H1 (cell line): ENCODE results near the gene SMARCB1. TPM values are rescaled to one million over a fixed set of nuclear protein-coding genes. Genes with fewer than 3 reads are reported as not detected.

Source experiments
- CTCF ChIA-PET: fragments of 300-600 bp; sonication (Branson Sonifier 250); formaldehyde crosslinking; loops from one replicate; lab custom pipeline; 2021; ENCODE audit not compliant: partially characterized antibody; lab: Charles Lee
- POLR2A ChIA-PET: fragments of 300-600 bp; sonication (Branson Sonifier 250); formaldehyde crosslinking; loops from one replicate; lab custom pipeline; 2021; ENCODE audit warnings: inconsistent platforms; ENCODE audit not compliant: partially characterized antibody; lab: Charles Lee
- DNase-seq, 2 experiments: peaks; one replicate each; pipeline versions ENCODE4 v3.0.0 to v3.0.0-alpha.2; 2010 to 2022; ENCODE audit warnings: low spot score in 2 of 2, low read depth in 1 of 2, mixed read lengths in 1 of 2
- FAIRE-seq: peaks from 2 replicates; lab custom pipeline; 2011; peaks lifted over from hg19 to GRCh38; lab: Jason Lieb, UNC
- H2AFZ ChIP-seq: 2 replicates; pipeline ENCODE4 v1.8.1; 2012; ENCODE audit warnings: low read length, inconsistent platforms
- H2AK5ac ChIP-seq: 2 replicates; pipeline ENCODE4 v1.6.1; 2013; ENCODE audit warnings: low read depth, low read length
- H2BK120ac ChIP-seq: replicated peaks from 2 replicates; pipeline ENCODE3; 2013; ENCODE audit warnings: low read depth, low read length, inconsistent platforms
- H2BK12ac ChIP-seq: 2 replicates; pipeline ENCODE4 v1.6.1; 2013; ENCODE audit warnings: low read depth, low read length
- H2BK15ac ChIP-seq: 2 replicates; pipeline ENCODE4 v1.6.1; 2013; ENCODE audit warnings: low read length
- H2BK20ac ChIP-seq: 2 replicates; pipeline ENCODE4 v1.6.1; 2013; ENCODE audit warnings: low read length
- H2BK5ac ChIP-seq: 2 replicates; pipeline ENCODE4 v1.6.1; 2013; ENCODE audit warnings: low read depth, low read length
- H3K14ac ChIP-seq: 2 replicates; pipeline ENCODE4 v1.6.1; 2013; ENCODE audit warnings: inconsistent platforms; ENCODE audit not compliant: insufficient read length
- H3K18ac ChIP-seq: 2 replicates; pipeline ENCODE4 v1.6.1; 2013; ENCODE audit warnings: low read length; ENCODE audit errors: extremely low read depth
- H3K23ac ChIP-seq: 2 replicates; pipeline ENCODE4 v1.6.1; 2013; ENCODE audit warnings: inconsistent platforms; ENCODE audit not compliant: insufficient read length
- H3K23me2 ChIP-seq: 2 replicates; pipeline ENCODE4 v1.6.1; 2013; ENCODE audit warnings: low read depth, low read length
- H3K27ac ChIP-seq: 2 replicates; pipeline ENCODE4 v1.6.1; 2011; ENCODE audit warnings: low read depth, low read length, inconsistent platforms
- H3K27me3 ChIP-seq, 4 experiments: replicated peaks in 1 of 4; 1 replicate in 1 of 4; 2 replicates in 3 of 4; pipeline versions ENCODE4 v1.6.1 to v1.8.1; 2011 to 2013; ENCODE audit warnings: low read length in 3 of 4, mild to moderate bottlenecking in 3 of 4, inconsistent platforms in 2 of 4, mixed read lengths in 2 of 4, moderate library complexity in 1 of 4; ENCODE audit not compliant: control insufficient read depth in 3 of 4, insufficient read depth in 3 of 4; ENCODE audit errors: extremely low read depth in 1 of 4
- H3K36me3 ChIP-seq, 4 experiments: 2 replicates each; pipeline versions ENCODE4 v1.6.1 to v1.8.1; 2011 to 2013; ENCODE audit warnings: mild to moderate bottlenecking in 4 of 4, low read length in 3 of 4, moderate library complexity in 2 of 4, control low read depth in 1 of 4, inconsistent platforms in 1 of 4; ENCODE audit not compliant: insufficient read depth in 4 of 4, control insufficient read depth in 2 of 4
- H3K4ac ChIP-seq: replicated peaks from 2 replicates; pipeline ENCODE3; 2013; ENCODE audit warnings: low read length, low read depth, mixed read lengths, inconsistent platforms; ENCODE audit not compliant: insufficient read length
- H3K4me1 ChIP-seq, 4 experiments: replicated peaks in 1 of 4; 1 replicate in 1 of 4; 2 replicates in 3 of 4; pipeline versions ENCODE4 v1.6.1 to v1.8.1; 2011 to 2013; ENCODE audit warnings: low read length in 3 of 4, inconsistent platforms in 2 of 4, mixed read lengths in 1 of 4; ENCODE audit not compliant: insufficient read depth in 4 of 4, control insufficient read depth in 3 of 4
- H3K4me2 ChIP-seq, 2 experiments: 2 replicates each; pipeline versions ENCODE4 v1.6.1 to v1.8.1; 2011 to 2013; ENCODE audit warnings: low read depth in 2 of 2, low read length in 2 of 2, control low read depth in 1 of 2, inconsistent platforms in 1 of 2, mild to moderate bottlenecking in 1 of 2; ENCODE audit not compliant: insufficient read depth in 1 of 2
- H3K4me3 ChIP-seq, 4 experiments: fragments of 200-600, 300-600 bp in 1 of 4; sonication (generic), shearing (Covaris generic), sonication (Bioruptor Twin) in 1 of 4; 2 replicates each; pipeline versions ENCODE4 v1.5.1 to v1.8.1; 2011 to 2016; ENCODE audit warnings: low read length in 4 of 4, low read depth in 3 of 4, control low read depth in 2 of 4, inconsistent platforms in 2 of 4, mild to moderate bottlenecking in 2 of 4, mixed read lengths in 1 of 4, moderate library complexity in 1 of 4; ENCODE audit not compliant: insufficient read depth in 2 of 4; ENCODE audit errors: extremely low read depth in 1 of 4
- H3K56ac ChIP-seq: replicated peaks from 2 replicates; pipeline ENCODE3; 2013; ENCODE audit warnings: low read depth, mild to moderate bottlenecking, mixed read lengths, low read length, inconsistent platforms; ENCODE audit not compliant: insufficient read length
- H3K79me1 ChIP-seq: 2 replicates; pipeline ENCODE4 v1.6.1; 2013; ENCODE audit warnings: low read depth, low read length, control low read depth
- H3K79me2 ChIP-seq, 2 experiments: 2 replicates each; pipeline versions ENCODE4 v1.6.1 to v1.8.1; 2012 to 2013; ENCODE audit warnings: low read length in 2 of 2, mild to moderate bottlenecking in 2 of 2, inconsistent platforms in 1 of 2; ENCODE audit not compliant: insufficient read depth in 2 of 2, control insufficient read depth in 1 of 2
- H3K9ac ChIP-seq, 4 experiments: replicated peaks in 1 of 4; 1 replicate in 1 of 4; 2 replicates in 3 of 4; pipeline versions ENCODE4 v1.6.1 to v1.8.1; 2011 to 2013; ENCODE audit warnings: low read depth in 3 of 4, low read length in 3 of 4, control low read depth in 2 of 4, mild to moderate bottlenecking in 2 of 4, moderate library complexity in 2 of 4, inconsistent platforms in 1 of 4; ENCODE audit errors: extremely low read depth in 1 of 4
- H3K9me3 ChIP-seq, 2 experiments: 2 replicates each; pipeline versions ENCODE4 v1.6.1 to v1.8.1; 2012 to 2013; ENCODE audit warnings: mild to moderate bottlenecking in 2 of 2, moderate library complexity in 2 of 2, control low read depth in 1 of 2, inconsistent platforms in 1 of 2, low read depth in 1 of 2, low read length in 1 of 2, mixed read lengths in 1 of 2; ENCODE audit not compliant: insufficient read depth in 2 of 2
- H4K20me1 ChIP-seq, 2 experiments: replicated peaks in 1 of 2; 2 replicates each; pipeline versions ENCODE3 to v1.8.1; 2011 to 2013; ENCODE audit warnings: inconsistent platforms in 2 of 2, low read length in 2 of 2, mild to moderate bottlenecking in 1 of 2; ENCODE audit not compliant: insufficient read depth in 2 of 2, control insufficient read depth in 1 of 2
- H4K5ac ChIP-seq: 2 replicates; pipeline ENCODE4 v1.6.1; 2013; ENCODE audit warnings: low read length, low read depth, mixed read lengths, inconsistent platforms; ENCODE audit not compliant: insufficient read length
- H4K8ac ChIP-seq: 2 replicates; pipeline ENCODE4 v1.8.0; 2013; ENCODE audit warnings: mild to moderate bottlenecking, moderate library complexity, low read length, inconsistent platforms; ENCODE audit not compliant: insufficient read depth; ENCODE audit errors: extremely low read depth
- H4K91ac ChIP-seq: replicated peaks from 2 replicates; pipeline ENCODE3; 2013; ENCODE audit warnings: low read length, mixed read lengths, inconsistent platforms; ENCODE audit not compliant: insufficient read length
- BCL11A ChIP-seq, 2 experiments: IDR thresholded peaks; one replicate each; pipeline ENCODE4 v1.6.1; 2011; ENCODE audit warnings: low read depth in 2 of 2, low read length in 2 of 2, mild to moderate bottlenecking in 2 of 2
- BRCA1 ChIP-seq: IDR thresholded peaks from 2 replicates; pipeline ENCODE4 v1.6.1; 2012; ENCODE audit warnings: low read depth, low read length, improper control_type of control experiment
- CTBP2 ChIP-seq: IDR thresholded peaks from 2 replicates; pipeline ENCODE4 v1.7.0; 2011; ENCODE audit warnings: borderline replicate concordance, mild to moderate bottlenecking, moderate library complexity, mixed read lengths, low read length; ENCODE audit not compliant: insufficient read depth, insufficient read length
- CTCF ChIP-seq, 3 experiments: IDR thresholded peaks; 1 replicate in 2 of 3; 2 replicates in 1 of 3; pipeline versions ENCODE4 v1.5.1 to v1.6.1; 2011; ENCODE audit warnings: low read length in 3 of 3, mild to moderate bottlenecking in 3 of 3, inconsistent platforms in 2 of 3, low read depth in 1 of 3, moderate library complexity in 1 of 3; ENCODE audit not compliant: insufficient read depth in 1 of 3; ENCODE audit errors: control extremely low read depth in 1 of 3
- NANOG ChIP-seq: IDR thresholded peaks from 2 replicates; pipeline ENCODE4 v1.6.1; 2011; ENCODE audit warnings: low read length, low read depth, mild to moderate bottlenecking, inconsistent platforms; ENCODE audit not compliant: insufficient read depth, poor library complexity, severe bottlenecking
- SAP30 ChIP-seq: fragments of 300-600 bp; sonication (generic); IDR thresholded peaks from 2 replicates; pipeline ENCODE4 v1.7.1; 2012; ENCODE audit warnings: low read length, moderate library complexity, mild to moderate bottlenecking, inconsistent platforms; ENCODE audit not compliant: insufficient read depth, insufficient replicate concordance
- SIRT6 ChIP-seq: IDR thresholded peaks from one replicate; pipeline ENCODE4 v1.7.1; 2012; ENCODE audit warnings: low read length, inconsistent platforms
- SIX5 ChIP-seq: IDR thresholded peaks from 2 replicates; pipeline ENCODE4 v1.6.1; 2011; ENCODE audit warnings: mild to moderate bottlenecking, low read depth, low read length
- WGBS, 2 experiments: shearing (Covaris generic) in 1 of 2; methylation state at CpG; one replicate each; pipeline versions ENCODE4 v1.1.6 to v1.1.7; 2013 to 2015; ENCODE audit warnings: low lambda C conversion rate in 2 of 2, mixed read lengths in 2 of 2, inconsistent platforms in 1 of 2, low coverage in 1 of 2, missing lambda C conversion rate in 1 of 2; ENCODE audit not compliant: insufficient replicate concordance in 2 of 2, insufficient coverage in 1 of 2, insufficient read length in 1 of 2; ENCODE audit errors: extremely low coverage in 1 of 2, missing lambda C conversion rate in 1 of 2; 5-methylcytosine and 5-hydroxymethylcytosine counted together
- polyA plus RNA-seq, 7 experiments: library from polyadenylated mRNA; depleted of rRNA in 3 of 7; stranded (reverse) in 5 of 7; unstranded in 2 of 7; fragments of >200 nt in 5 of 7; fragments of 200-250 nt in 2 of 7; gene quantifications; 1 replicate in 5 of 7; 2 replicates in 1 of 7; 4 replicates in 1 of 7; pipeline versions ENCODE4 v1.2.1 to v1.2.3, GENCODE V29; 2011 to 2013; ENCODE audit warnings: missing spikeins in 2 of 7, mixed read lengths in 2 of 7
- total RNA-seq: library from RNA; stranded (reverse); fragmentation: NEBNext Ultra II Directional; extraction: Animal tissue kit (Norgen Biotek cat#: 25700); gene quantifications from 2 replicates; pipeline ENCODE4 v1.2.1, GENCODE V29; 2021
- TF ChIP-seq, protein P1 (sequence below): IDR thresholded peaks from 2 replicates; pipeline ENCODE4 v1.6.1; 2012; ENCODE audit warnings: inconsistent platforms

SMARCB1 gene
- total and polyA plus RNA-seq, 2 of the 8 experiments (the other 6 are each of a cell fraction or from before 2014, with no cell fraction given): 116 to 145 TPM

DNA sequence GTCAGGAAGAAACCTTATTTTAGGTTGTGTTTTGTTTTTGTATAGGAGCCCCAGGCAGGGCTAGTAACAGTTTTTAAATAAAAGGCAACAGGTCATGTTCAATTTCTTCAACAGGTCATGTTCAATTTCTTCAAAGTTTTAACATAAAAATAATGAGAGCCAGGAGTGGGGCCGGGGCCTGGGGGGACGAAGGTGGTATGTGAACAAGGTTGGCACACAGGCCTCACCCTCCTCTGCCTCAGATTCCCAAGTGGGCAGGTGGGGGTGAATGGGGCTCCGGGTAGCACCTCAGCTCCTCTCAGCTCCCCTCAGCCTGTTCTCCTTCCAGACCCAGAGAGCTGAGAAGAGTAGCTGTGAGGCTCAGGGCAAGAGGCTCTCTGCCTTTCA is 47.6 kb downstream of the SMARCB1 start:
- FAIRE-seq: no peak
- CTCF ChIA-PET: interaction anchor here (0.7 to 3.2 kb wide), 4 partner anchors 15 to 66 kb away, joined by 3 to 12 read pairs (median 4); partner anchors contain the start of gene MIF

More for the DNA sequence above, 47.6 kb downstream of the SMARCB1 start:
- peaks cover 4% of the 10 kb centered on the region; the same call in 1 of the 2 replicates for H3K79me1 ChIP-seq
- H3K23ac ChIP-seq: no peak overlapping the region
- no peak overlapping the region for H3K4ac ChIP-seq
- H3K56ac ChIP-seq: no peak overlapping the region
- no peak overlapping the region for H2BK15ac ChIP-seq
- 94% methylated on average over 2 of the region's 3 CpGs; no CpG with 5 or more reads in 1 of the 2 experiments for WGBS, 2 experiments
- no peaks in the 10 kb centered on the region for H3K27me3 ChIP-seq
- TF ChIP-seq BCL11A (IDR thresholded peaks at IDR 0.05; ENCODE audit: low read depth in 2 of 2, low read length in 2 of 2): no peak
- TF ChIP-seq SIRT6: no peak
- TF ChIP-seq, protein P1, sequence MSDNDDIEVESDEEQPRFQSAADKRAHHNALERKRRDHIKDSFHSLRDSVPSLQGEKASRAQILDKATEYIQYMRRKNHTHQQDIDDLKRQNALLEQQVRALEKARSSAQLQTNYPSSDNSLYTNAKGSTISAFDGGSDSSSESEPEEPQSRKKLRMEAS: no peak
- no peak for TF ChIP-seq NANOG
- TF ChIP-seq SIX5: no peak
- TF ChIP-seq CTBP2: no peak
- no peak for TF ChIP-seq BRCA1
- TF ChIP-seq CTCF (IDR thresholded peaks at IDR 0.05; ENCODE audit: control extremely low read depth in 1 of 3, insufficient read depth in 1 of 3, low read depth in 1 of 3, low read length in 3 of 3): no peak
- TF ChIP-seq SAP30: no peak
- H2BK12ac ChIP-seq: no peak overlapping the region
- H3K4me2 ChIP-seq: no peak overlapping the region
- peaks cover 10% of the 10 kb centered on the region; the same call in 1 of the 2 replicates for H3K23me2 ChIP-seq
- H3K27ac ChIP-seq: no peak overlapping the region
- no peak overlapping the region for H4K91ac ChIP-seq
- no peak overlapping the region for H2BK120ac ChIP-seq
- H2AFZ ChIP-seq: no peak overlapping the region
- no peak overlapping the region for H2AK5ac ChIP-seq
- H4K8ac ChIP-seq: no peak overlapping the region
- no peaks in the 10 kb centered on the region for H3K9me3 ChIP-seq
- no peak overlapping the region for H3K9ac ChIP-seq
- no peak overlapping the region for H3K18ac ChIP-seq
- no peak overlapping the region for H3K4me3 ChIP-seq
- H4K20me1 ChIP-seq: peaks cover 6 to 24% of the 10 kb centered on the region in 2 experiments
- H2BK20ac ChIP-seq: no peak overlapping the region
- H3K4me1 ChIP-seq: peaks cover 0 to 8% (median 6%) of the 10 kb centered on the region in 4 experiments; a peak in 5 of 7 replicates
- no peak for DNase-seq
- POLR2A ChIA-PET: interaction anchor here (0.8 to 1.8 kb wide), 3 partner anchors 10 to 45 kb away, joined by 3 to 6 read pairs (median 3); no protein-coding TSS in a partner anchor
- no peak overlapping the region for H3K14ac ChIP-seq
- no peak overlapping the region for H4K5ac ChIP-seq
- no peak overlapping the region for H2BK5ac ChIP-seq
- no peaks in the 10 kb centered on the region; a peak in 1 of 4 replicates for H3K79me2 ChIP-seq
- peaks cover 0 to 26% (median 9%) of the 10 kb centered on the region in 4 experiments; a peak in 4 of 8 replicates for H3K36me3 ChIP-seq
